K562 (cell line): Measurements from ENCODE around the gene OLFML3. TPM values are rescaled to one million over a fixed set of nuclear protein-coding genes. Genes with fewer than 3 reads are reported as not detected.

Experiments used
- AFF1 ChIP-seq, 2 experiments: fragments of 450-650 bp; IDR thresholded peaks; 2 replicates each; pipeline ENCODE4 v1.6.1; 2018; ENCODE audit warnings: mild to moderate bottlenecking in 2 of 2, low read depth in 1 of 2; ENCODE audit not compliant: partially characterized antibody in 2 of 2
- ATF4 ChIP-seq: fragments of 450-650 bp; formaldehyde crosslinking; IDR thresholded peaks from 2 replicates; pipeline ENCODE4 v1.4.0; 2022; ENCODE audit warnings: mild to moderate bottlenecking, moderate library complexity
- EHMT2 ChIP-seq: fragments of 450-650 bp; IDR thresholded peaks from 2 replicates; pipeline ENCODE4 v1.6.1; 2018; ENCODE audit warnings: antibody characterized with exemption
- ELF2 ChIP-seq: fragments of 250-450 bp; sonication (Bioruptor Pico); IDR thresholded peaks from 2 replicates; pipeline ENCODE4 v1.5.0; 2021; ENCODE audit warnings: mild to moderate bottlenecking
- EWSR1 ChIP-seq: fragments of 450-650 bp; IDR thresholded peaks from 2 replicates; pipeline ENCODE4 v1.6.1; 2018; ENCODE audit warnings: borderline replicate concordance, mild to moderate bottlenecking, low read depth, moderate library complexity; ENCODE audit not compliant: partially characterized antibody
- LCOR ChIP-seq: sonication (generic); formaldehyde crosslinking; IDR thresholded peaks from 2 replicates; pipeline ENCODE4 v1.8.0; 2022; ENCODE audit warnings: mild to moderate bottlenecking, missing genetic modification reagents
- POLR2A ChIP-seq: fragments of 450-650 bp; conservative IDR thresholded peaks from 2 replicates; pipeline ENCODE4 v1.6.1; 2016
- POLR2G ChIP-seq: fragments of 200-400 bp; formaldehyde crosslinking; IDR thresholded peaks from 2 replicates; pipeline ENCODE4 v1.6.1; 2017; ENCODE audit warnings: low read depth, mild to moderate bottlenecking, antibody characterized with exemption, low read length, moderate library complexity
- RCOR1 ChIP-seq, 2 experiments: IDR thresholded peaks; 2 replicates each; pipeline ENCODE4 v1.6.1; 2012; ENCODE audit warnings: low read depth in 2 of 2, low read length in 2 of 2, borderline replicate concordance in 1 of 2, improper control_type of control experiment in 1 of 2
- STAG1 ChIP-seq: sonication (generic); formaldehyde crosslinking; IDR thresholded peaks from 2 replicates; pipeline ENCODE4 v1.5.0; 2020; ENCODE audit warnings: missing genetic modification reagents, borderline replicate concordance
- TAF7 ChIP-seq: fragments of 450-650 bp; IDR thresholded peaks from 2 replicates; pipeline ENCODE4 v1.6.1; 2016; ENCODE audit warnings: missing genetic modification characterization, missing compliant biosample characterization
- TEAD4 ChIP-seq, 2 experiments: sonication (generic) in 1 of 2; formaldehyde crosslinking in 1 of 2; IDR thresholded peaks; 2 replicates each; pipeline versions ENCODE4 v1.6.1 to v1.8.0; 2012 to 2022; ENCODE audit warnings: borderline replicate concordance in 1 of 2, inconsistent platforms in 1 of 2, low read length in 1 of 2, mild to moderate bottlenecking in 1 of 2, missing genetic modification reagents in 1 of 2
- ZNF436 ChIP-seq: fragments of 250-450, 450-650 bp; sonication (Bioruptor Pico); formaldehyde crosslinking; IDR thresholded peaks from 2 replicates; pipeline ENCODE4 v1.7.0; 2020; ENCODE audit warnings: mild to moderate bottlenecking
- polyA plus RNA-seq, 8 experiments: library from polyadenylated mRNA; depleted of rRNA in 4 of 8; stranded (reverse) in 5 of 8; unstranded in 3 of 8; fragments of >200 nt; fragmentation: Nextera tagmentation in 2 of 8; fragmentation: Illumina TruSeq in 1 of 8; extraction: Ambion mirVana in 2 of 8; extraction: Trizol in 1 of 8; gene quantifications; 2 replicates each; pipeline versions ENCODE4 v1.2.1 to v1.2.3, GENCODE V29; 2011 to 2014; ENCODE audit warnings: inconsistent platforms in 1 of 8, missing spikeins in 1 of 8
- total RNA-seq, 7 experiments: library from RNA; depleted of rRNA in 6 of 7; stranded (reverse); fragments of >200 nt in 6 of 7; fragmentation: Illumina TruSeq in 2 of 7; extraction: Trizol in 2 of 7; gene quantifications; 2 replicates each; pipeline versions ENCODE4 v1.2.1 to v1.2.3, GENCODE V29; 2011 to 2021; ENCODE audit warnings: low replicate concordance in 1 of 7

The OLFML3 gene
- total and polyA plus RNA-seq, 9 of the 15 experiments (the other 6 are each of a cell fraction or from before 2014, with no cell fraction given) = 0.07 to 0.13 (median 0.07) TPM; not detected in 6

GRCh38 chr1:113978863-113979702 lies at the start of gene OLFML3 (continued):
- TF ChIP-seq ATF4 (CRISPR knock-in tag) (no peak), ZNF436 (CRISPR knock-in tag) (no peak), RCOR1 (IDR thresholded peaks at IDR 0.05; ENCODE audit: borderline replicate concordance in 1 of 2, low read depth in 2 of 2, low read length in 2 of 2) (0 out of 4 replicates have a peak, but pooled peaks of 1 of the 2 experiments have one; percentile 36), ELF2 (CRISPR knock-in tag) (no peak), STAG1 (CRISPR knock-in tag) (peak; percentile 75; the same call in 1 of the 2 replicates), EHMT2 (0 out of 2 replicates have a peak, but pooled peaks have one; percentile 40), TEAD4 (IDR thresholded peaks at IDR 0.05; ENCODE audit: low read length) (no peak), TEAD4 (CRISPR knock-in tag; IDR thresholded peaks at IDR 0.05; ENCODE audit: borderline replicate concordance) (no peak), LCOR (CRISPR knock-in tag) (no peak), AFF1 (IDR thresholded peaks at IDR 0.05; ENCODE audit: low read depth in 1 of 2, partially characterized antibody in 2 of 2) (no peak), TAF7 (tag) (no peak), POLR2G (0 out of 2 replicates have a peak, but pooled peaks have one; percentile 20), POLR2A (no peak), EWSR1 (no peak)
